IPS DF 4.7 (cell line): Measurements from ENCODE around the gene B4GALT3.
"Not testable (repeated sequence)": the region's sequence is repeated elsewhere in the genome, so short reads cannot be mapped to it uniquely, and the experiment has no call there.

ENCODE experiments used
- DNase-seq: peaks from one replicate; pipeline ENCODE4 v3.0.0-alpha.2; 2013; ENCODE audit warnings: low spot score; ENCODE audit errors: extremely low read depth

The B4GALT3 gene

DNA sequence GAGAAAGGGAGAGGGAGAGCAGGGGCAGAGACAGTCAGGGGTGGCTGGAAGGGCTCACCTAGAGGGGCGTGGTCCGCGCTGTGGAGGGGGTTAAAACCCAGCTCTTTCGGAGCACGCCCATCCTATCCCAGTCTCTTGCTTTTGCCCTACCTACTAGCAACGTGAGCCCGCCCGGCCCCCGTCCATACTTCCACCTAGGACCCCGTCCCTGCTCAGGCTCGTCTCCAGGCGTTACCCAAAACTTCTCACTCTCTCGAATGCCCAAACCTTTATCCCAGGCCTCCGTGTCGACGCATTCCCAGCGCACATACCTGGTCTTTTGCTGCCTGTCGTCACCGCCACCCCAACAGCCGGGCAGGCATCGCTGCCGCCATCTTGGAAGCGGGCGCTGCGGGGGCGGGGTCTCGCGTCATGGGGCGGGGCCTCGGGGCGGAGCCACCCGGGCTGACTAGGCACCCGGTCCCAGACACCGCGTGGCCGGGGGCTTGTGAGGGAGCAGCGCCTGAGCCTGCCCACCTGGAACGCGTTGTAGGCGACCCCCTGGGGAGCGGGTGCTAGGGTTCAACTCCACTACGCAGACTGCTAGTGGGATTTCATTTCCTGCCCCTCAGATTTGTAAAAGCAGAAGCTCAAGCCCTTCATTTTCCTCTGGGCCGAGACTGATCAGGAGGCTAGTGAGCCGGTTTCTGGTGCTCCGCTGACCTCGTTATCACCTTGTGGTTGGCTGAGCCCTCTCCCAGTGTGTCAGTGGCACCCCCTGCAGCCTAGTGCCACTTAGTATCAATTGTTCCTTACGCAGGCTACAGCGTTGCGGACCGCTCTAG lies at the start of gene B4GALT3:
Gene B4GALT3, minus strand, starts transcription at position 396 of the 824 bp plus-strand sequence. CDS start 1,447 bp downstream, outside the sequence.
- DNase-seq: no peak

DNA sequence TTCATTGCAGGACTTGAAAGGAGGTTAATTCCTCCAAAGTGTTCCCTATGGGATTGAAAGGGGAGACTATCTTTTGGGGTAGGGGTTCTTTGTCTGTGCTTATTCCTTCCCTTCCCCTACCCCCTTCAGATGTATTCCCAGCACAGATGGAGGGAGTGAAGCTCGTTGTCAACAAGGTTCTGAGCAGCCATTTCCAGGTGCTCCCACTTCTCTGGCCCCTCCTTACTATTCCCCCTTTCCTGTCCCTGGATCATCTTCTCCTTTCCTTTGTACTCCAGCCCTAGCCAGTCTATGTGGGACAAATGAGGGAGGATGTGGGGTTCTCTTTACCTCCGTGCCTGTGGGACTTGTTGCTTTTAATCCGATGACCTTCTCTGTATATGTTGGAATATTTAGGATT lies 49.5 kb upstream of the B4GALT3 start:
- no peak for DNase-seq

DNA sequence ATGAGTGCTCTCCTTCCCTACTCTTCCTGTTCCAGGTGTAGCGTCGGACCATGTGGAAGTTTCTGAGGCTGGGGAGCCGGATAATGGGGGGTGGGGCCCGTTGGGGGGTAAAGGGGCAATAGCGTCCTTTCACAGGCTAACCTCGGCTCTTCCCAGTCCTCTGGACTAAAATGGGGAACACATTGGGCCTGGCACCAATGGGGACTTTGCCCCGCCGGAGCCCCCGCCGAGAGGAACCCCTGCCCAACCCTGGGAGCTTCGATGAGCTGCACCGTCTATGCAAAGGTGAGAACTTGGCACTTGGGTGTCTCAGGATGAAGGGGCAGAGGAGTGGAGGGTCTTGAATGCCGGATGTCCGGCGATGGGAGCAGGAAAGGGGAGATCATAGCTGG lies 49.0 kb upstream of the B4GALT3 start:
- DNase-seq: no peak

DNA sequence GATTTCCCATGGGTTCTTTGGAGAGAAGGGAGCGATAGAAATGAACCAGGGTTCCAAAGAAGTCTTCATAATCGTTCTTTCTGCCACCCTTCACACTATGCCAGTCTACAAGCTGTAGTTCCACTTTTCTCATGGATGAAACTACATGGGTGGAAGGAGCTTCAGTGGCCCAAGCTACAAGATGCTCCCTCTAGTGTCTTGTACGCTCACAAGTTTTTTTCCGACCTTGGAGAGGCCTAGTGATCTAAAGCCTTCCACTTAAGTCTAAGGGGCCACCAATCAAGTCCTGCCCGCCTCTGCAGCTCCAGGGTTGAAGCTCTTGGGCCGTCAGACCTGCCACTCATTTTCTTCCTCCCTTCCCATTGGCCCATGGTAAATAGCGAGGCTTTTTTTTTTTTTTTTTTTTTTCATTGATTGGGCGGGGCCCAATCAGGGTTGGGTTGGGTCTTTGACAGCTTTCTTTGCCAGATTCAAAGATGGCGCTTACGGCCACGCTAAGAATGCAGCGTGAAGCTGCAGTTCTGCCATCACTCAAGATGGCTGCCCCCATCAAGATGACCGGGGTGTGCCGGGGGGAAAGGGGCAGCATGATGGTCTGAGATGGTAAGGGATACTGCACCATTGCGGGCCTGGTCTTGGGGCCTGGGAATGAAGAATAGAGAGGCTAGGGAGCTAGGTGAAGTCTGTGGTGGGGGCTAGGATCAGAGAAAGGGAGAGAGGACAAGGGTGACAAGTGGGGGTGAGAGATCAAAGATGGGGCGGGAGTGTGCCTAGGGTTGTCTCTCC lies 48.4 kb upstream of the B4GALT3 start, which contains the start of gene TOMM40L:
Gene TOMM40L, plus strand, starts transcription at position 527 of the 786 bp plus-strand sequence. CDS start 430 bp downstream, outside the sequence.
- DNase-seq: peak; percentile 94

DNA sequence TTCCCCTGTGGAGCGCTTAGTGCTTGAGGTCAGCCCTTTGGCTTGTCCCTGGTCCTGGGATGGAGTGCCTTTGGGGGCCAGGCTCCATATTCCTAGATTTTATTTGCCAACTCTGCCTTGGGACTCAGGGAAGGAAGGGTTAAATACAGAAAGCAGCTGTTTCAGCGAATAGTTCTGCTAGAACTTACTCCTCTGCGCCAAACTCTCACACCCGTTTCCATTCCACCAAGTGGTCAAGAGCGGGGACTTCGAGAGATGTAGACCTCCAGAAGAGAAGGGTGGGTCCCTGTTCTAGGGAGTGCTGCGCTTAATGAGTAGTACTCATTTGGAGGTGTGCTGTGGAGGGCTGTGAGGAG lies 47.8 kb upstream of the B4GALT3 start:
- DNase-seq: no peak

DNA sequence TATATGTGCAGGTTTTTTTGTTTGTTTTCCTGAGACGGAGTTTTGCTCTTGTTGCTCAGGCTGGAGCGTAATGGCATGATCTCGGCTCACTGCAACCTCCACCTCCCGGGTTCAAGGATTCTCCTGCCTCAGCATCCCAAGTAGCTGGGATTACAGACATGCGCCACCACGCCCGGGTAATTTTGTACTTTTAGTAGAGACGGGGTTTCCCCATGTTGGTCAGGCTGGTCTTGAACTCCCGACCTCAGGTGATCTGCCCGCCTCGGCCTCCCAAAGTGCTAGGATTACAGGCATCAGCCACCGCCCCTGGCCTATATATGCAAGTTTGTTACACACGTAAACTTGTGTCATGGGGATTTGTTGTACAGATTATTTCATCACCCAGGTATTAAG lies 47.4 kb upstream of the B4GALT3 start:
- not testable (repeated sequence) for DNase-seq

DNA sequence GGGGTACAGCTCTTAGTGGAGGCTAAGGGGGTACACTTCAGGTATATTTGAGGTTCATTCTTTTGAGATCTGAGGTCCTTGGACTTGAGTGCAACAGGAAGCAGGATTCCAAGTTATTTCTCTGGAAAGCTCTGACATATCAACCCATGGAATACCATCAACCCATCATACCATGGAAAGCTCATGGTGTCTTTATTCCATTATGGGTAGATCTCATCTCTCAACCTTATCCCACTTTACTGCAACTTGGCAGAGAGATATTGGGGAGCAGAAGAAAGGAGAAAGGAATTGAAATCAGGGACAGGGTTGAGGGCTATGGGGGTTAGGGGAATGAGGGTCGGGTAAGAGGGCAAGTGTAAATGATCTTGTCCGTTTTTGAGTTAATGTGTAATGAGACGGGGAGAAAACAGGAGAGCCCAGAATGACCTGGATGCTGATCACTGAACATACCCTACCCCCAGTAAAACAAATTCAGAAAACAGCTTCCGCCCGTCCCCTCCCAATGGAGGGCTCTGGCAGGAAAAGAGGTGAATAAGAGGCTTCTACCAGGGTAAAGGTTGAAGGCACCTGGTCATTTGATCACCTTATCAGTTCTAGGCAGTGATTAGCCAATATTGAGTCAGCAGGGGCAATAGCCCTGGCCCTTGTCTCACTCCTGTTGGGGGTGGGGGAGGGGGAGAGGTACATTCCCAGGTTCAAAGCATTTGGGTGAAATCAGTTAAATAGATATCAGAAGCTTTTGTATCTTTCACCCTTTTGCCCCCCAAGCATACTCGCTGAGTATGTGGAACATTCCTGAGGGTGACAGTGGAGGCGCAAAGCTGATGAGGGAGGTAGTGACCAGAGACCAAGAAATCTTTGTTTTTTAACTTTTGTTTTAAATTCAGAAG lies 46.7 kb upstream of the B4GALT3 start:
- no peak for DNase-seq

DNA sequence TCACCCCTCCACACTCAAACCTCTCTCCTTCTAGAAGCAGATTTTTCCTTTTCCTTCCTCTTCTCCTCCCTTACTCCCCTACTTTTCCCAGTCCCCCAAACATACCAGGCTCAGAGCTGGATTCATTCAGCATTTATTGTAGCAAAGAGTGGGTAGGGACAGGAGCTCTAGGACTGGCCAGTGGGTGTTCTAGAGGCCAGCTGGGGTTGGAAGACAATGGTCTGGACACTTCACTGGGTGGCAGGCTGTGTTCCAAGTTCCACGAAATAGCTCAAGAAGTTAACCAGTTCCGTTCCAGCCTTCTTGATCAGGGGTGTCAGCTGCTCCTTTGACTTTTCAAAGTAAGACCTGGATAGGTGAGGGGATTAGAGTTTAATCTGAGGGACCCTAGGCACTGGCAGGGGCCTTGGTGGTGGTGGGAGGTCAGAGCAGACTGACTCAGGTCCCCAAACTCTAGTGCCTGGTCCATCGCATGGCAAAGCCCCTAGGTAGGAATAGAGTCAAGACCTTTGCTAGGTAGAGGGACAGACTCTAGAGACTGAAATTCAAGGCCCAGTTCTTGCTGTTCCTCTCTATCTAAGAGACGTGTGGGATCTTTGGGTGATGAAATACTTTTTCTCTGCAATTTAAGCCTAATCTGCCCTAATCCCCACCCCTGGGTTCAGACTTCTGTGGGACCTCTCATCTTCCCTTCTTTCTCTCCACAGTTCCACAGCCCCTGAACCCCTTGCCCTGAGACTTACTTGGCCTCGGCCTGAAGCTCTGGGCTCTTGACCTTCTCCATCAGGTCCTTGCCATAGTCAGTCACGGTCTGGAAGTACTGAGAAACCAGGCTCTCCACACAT lies 45.1 kb upstream of the B4GALT3 start:
- DNase-seq: no peak

DNA sequence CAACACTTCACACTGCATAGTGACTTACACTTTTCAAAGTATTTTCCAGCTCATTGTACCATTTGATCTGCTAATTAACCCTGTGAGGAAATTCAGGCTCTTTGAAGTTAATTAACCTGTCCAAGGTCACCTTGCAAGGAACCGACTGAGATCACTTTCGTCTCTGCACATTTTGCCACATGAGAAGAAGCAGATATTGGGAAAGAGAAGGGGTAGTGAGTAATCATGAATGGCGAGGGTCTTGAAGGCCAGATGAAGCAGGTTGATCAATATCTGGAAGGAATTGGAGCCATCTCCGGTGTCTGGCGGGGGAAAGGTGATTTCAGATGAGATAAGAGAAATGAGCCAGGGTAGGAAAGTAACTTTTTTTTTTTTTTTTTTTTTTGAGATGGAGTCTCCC lies 42.7 kb upstream of the B4GALT3 start:
- no peak for DNase-seq

DNA sequence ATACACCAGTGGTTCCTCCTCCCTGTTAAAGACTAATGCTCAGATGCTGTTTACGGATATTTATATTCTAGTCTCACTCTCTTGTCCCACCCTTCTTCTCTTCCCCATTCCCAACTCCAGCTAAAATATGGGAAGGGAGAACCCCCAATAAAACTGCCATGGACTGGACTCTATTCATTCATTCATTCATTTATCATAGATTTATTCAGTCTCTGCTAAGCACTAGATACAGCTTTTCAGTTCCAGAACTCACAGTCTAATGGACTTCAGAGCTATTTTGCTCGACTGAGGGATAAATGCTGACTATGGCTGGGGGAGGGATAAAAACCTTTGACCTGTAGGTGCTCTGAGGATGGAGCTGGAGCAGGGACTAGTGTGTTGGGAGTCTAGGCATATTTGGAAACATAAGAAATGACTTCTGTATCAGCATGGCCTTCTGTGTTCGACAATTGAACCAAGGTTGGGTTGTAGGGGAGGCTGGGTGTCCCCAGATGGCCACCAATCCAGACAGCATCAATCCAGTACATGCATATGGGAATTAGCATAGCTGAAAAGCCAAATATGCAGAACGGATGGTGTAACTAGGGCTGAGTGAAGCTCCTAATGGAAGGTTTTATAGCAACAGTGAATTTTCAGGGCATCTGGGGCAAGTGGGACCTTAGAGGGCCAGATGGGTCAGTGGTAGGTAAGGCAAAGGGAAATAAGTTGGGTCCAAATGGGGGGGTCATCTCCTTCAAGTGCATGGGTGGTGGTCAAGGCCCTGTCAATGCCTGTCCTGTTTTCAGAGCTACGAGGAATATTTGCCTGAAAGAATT lies 42.0 kb upstream of the B4GALT3 start:
- no peak for DNase-seq

DNA sequence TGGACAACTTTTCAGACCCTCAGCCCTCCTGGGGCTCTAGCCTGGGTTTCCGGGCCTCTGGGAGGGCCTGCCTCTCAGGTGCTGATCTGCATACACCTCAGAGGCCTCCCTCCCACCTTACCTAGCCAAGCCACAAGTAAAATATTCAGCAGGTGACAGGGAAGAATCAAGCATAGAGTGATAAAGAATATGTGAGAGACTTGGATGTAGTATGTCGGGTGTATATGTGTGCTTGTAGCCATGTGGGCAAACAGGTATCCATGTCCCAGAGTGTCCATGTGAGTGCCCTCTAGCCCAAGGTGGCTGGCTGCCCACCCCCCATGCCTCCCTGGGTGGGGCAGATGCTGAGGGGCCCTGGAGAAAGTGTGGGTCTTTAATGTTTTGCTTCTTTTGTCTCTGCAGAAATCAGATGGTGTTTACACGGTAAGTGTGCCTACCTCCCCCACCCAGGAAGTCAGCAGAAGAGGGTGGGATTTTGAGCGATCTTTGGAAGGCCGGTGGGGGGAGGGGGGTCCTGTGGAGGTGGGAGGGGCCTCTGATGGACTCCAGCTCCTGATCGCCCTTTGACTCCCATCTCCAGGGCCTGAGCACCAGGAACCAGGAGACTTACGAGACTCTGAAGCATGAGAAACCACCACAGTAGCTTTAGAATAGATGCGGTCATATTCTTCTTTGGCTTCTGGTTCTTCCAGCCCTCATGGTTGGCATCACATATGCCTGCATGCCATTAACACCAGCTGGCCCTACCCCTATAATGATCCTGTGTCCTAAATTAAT lies 41.2 kb upstream of the B4GALT3 start:
- no peak for DNase-seq

DNA sequence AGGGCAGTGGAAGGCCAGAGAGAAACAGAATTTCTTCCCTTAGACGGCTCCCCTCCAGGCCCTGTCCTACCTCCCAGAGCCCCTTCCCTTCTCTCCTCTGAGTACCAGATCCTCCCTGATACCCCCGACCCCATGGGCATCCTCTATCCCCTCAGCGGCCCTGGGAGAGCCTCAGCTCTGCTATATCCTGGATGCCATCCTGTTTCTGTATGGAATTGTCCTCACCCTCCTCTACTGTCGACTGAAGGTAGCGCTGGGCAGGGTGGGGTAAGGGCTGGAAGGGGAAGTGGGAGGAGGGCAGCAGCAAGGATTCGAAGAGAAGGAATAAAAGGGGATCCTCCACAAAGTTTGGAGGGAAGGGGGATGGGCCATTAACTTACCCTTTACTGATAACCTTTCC lies 40.5 kb upstream of the B4GALT3 start:
- no peak for DNase-seq

DNA sequence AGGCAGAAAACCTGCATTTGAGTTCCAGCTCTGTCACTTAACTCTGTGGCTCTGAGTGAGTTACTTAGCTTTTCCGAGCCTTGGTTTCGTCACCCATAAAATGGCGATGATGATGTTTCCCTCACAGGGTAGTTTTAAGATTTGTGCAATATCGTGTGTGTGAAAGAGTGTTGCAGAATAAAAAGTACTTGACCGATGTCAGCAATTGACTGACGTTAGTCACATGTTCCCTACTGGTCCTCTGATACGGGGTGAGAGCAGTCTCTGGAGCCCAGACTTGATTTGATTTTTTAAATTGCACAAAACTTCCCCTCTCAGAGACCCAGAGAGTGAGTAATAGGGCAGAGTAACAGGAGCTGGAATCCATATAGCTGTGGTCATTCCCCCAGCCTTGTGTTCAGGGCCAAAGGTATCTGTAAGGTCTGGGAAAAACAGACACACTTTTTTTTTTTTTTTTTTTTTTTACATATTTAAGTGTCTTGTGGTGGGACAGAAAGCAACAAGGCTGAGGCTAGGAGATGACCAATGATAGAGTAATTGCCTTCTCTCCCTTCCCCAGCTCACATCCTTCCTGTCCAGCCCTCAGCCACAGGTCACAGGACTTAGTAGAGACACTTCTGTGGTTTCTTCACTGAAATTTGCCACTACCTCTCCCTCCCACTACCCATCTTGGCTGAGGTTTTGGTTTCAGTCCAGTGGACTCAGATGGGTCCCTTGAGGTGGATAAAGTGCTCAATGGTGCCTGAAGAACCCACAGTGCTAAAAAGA lies 39.8 kb upstream of the B4GALT3 start:
- no peak for DNase-seq

DNA sequence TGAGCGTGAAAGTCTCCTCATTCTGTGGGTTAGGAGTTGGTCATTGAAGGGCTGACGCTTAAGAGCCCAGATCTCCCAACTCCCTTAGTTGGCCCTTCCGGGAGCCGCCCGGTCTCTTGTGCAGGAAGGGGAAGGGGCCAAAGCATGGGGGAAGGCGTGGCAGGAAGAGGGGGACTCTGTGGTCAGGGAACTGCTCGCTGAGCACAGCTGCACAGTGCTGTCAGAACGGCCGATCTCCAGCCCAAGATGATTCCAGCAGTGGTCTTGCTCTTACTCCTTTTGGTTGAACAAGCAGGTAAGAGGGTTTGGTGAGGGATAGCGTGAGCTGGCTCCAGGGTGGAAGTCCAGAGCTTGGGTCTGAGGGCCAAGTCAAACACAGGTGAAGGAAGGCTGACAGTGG lies 37.8 kb upstream of the B4GALT3 start, which contains the start of gene FCER1G:
Gene FCER1G, plus strand, starts transcription at position 220 of the 400 bp plus-strand sequence. Its CDS starts 27 bp downstream, at position 247.
- DNase-seq: no peak

DNA sequence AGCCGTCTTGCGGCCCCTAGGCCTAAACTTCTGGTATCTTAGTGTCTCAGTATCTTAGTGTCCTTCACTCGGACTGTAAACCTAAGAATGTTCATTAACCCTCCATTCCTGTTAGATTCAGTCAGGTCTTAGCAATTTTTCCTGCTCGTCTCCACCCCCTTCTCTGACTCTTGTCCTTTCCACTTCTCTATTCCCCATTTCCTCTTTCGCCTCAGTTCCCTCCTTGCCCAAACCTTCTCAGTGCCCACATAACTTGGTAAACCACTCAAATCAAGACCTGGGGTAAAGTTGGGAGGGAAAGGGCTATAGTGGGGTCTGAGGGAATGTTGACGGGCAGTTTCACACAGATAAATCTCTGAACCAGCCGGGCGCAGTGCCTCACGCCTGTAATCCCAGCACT lies 37.1 kb upstream of the B4GALT3 start:
- no peak for DNase-seq

DNA sequence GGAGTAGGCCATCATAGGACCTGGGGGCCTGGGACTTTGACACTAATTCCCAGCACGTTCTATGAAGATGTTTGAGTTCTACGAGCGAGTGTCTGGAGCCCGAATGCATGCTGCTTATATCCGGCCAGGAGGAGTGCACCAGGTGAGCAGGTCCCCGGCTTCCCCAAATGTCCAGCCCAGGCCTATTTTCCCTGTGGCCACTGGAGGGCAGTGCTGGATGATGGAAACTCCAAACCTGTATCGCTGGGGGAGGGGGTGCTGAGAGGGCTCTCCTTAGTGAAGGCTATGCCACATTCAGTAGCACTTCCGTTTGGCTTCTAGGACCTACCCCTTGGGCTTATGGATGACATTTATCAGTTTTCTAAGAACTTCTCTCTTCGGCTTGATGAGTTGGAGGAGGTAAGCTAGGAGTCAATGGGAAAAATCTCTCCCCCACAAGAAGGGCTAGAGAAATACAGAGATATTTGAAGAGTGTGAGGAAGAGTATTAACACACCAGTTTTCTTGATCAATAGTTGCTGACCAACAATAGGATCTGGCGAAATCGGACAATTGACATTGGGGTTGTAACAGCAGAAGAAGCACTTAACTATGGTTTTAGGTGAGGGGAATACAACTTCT lies 32.6 kb upstream of the B4GALT3 start:
- DNase-seq: no peak

DNA sequence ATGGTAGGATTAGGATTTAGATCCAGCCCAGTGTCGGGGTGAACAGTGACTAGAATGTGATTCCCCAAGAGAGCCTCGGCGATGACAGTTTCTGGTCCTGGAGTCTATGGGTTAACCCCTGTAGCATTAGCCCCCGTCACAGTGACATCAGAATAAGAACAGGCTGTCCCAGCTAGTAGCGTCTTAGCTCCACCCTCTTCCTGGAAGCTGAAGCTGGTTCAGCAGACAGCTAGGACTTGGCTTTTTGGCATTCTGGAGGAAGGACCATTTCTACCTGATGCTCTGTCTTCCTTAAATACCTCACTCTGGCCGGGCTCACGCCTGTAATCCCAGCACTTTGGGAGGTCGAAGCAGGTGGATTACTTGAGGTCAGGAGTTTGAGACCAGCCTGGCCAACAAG lies 29.9 kb upstream of the B4GALT3 start:
- no peak for DNase-seq
